ENCODE data around the gene ANTXR2. TPM values are rescaled to one million over a fixed set of nuclear protein-coding genes. Genes with fewer than 3 reads are reported as not detected.

Gene ANTXR2
- 50.3 and 60.8 TPM in 2 replicates for total RNA-seq

DNA sequence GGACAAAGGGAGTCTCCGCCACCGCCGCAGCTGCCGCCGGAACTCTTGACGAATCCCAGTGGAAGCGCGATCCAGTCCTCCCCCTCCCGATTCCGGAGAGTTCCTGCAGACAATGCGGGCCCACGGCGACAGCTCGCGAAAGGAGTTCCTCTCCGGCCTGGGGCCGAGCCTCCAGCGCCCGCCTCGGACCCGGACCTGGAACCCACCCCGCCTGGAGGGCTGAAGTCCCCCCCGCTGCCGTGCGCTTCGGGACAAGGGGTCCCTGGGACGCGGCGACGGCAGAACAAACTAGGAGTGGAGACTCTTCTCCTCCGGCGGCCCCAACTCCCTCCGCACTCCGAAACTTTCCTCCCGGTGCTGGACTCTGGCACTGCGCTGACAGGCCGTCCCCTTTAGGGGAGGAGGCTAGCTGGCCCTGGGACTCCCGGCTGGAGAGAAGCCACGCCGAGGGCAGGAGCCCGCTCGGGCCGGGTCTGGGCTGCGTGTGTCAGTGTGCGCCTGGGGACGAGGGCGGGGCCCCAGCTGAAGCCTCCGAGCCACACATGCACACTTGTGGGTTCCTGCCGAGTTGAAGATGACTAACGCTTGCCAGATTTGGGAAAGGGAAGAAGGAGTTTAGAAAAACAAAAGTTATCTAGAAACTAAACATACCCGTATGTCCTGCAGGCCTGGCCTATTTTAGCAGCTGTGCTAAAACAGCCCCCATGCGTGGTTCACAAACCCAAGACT lies at the start of gene ANTXR2:
TSS of gene ANTXR2 (minus strand) at position 486 of the 729 bp plus-strand sequence. CDS start 669 bp downstream, outside the sequence.

Other genes with a start within 250 kb of the ANTXR2 start
- gene PRDM8, start 124.3 kb upstream of the ANTXR2 start, total RNA-seq, result 0.65 and 0.76 TPM in 2 replicates
- under 0.01 and 0.29 TPM in 2 replicates for gene FGF5, start 193.4 kb upstream of the ANTXR2 start, total RNA-seq

Data from vein endothelial cell (primary cell).